ENCODE results near the gene C20orf204.

Gene C20orf204

GRCh38 chr20:64078934-64079272, 42.9 kb downstream of the C20orf204 start:
- Histone ChIP-seq H3K27me3 (ENCODE audit: insufficient read depth, low read length, poor library complexity) (peaks cover 12% of the 10 kb centered on the region), H3K36me3 (ENCODE audit: insufficient read depth, low read length) (peaks cover 18% of the 10 kb centered on the region), H4K20me1 (ENCODE audit: insufficient read depth, low read length) (peaks cover 33% of the 10 kb centered on the region), H3K4me3 (ENCODE audit: low read depth in 1 of 2, low read length in 2 of 2) (peak overlapping the region; percentile 64 to 86), H3K79me2 (ENCODE audit: insufficient read depth, low read length) (peaks cover 12% of the 10 kb centered on the region), H2AFZ (ENCODE audit: low read depth, low read length) (peak overlapping the region; percentile 77), H3K4me2 (ENCODE audit: insufficient read depth, low read length) (peak overlapping the region; percentile 92), H3K4me1 (ENCODE audit: insufficient read depth, low read length) (peaks cover 34% of the 10 kb centered on the region), H3K9me3 (ENCODE audit: insufficient read depth, low read length, severe bottlenecking) (no peaks in the 10 kb centered on the region), H3K9ac (ENCODE audit: low read depth, low read length) (peak overlapping the region; percentile 76), H3K27ac (ENCODE audit: low read length) (peak overlapping the region; percentile 53)
- ATAC-seq (ENCODE audit: insufficient read depth, low read depth) (no peak), DNase-seq (no peak)
- TF ChIP-seq EZH2 (IDR thresholded peaks at IDR 0.05; ENCODE audit: borderline replicate concordance, low read depth, low read length, severe bottlenecking): no peak
- TF ChIP-seq CTCF (IDR thresholded peaks at IDR 0.05; ENCODE audit: borderline replicate concordance, extremely low read depth, low read length, poor library complexity, severe bottlenecking): no peak

- peak; percentile 17 for TF ChIP-seq CTCF (IDR thresholded peaks at IDR 0.05; ENCODE audit: borderline replicate concordance, extremely low read depth, low read length, poor library complexity, severe bottlenecking)
- TF ChIP-seq EZH2 (IDR thresholded peaks at IDR 0.05; ENCODE audit: borderline replicate concordance, low read depth, low read length, severe bottlenecking): no peak
- peaks cover 17% of the 10 kb centered on the region for H3K27me3 ChIP-seq (ENCODE audit: insufficient read depth, low read length, poor library complexity)
- H3K79me2 ChIP-seq (ENCODE audit: insufficient read depth, low read length): peaks cover 12% of the 10 kb centered on the region
- peak within 1 kb of the TSS; percentile 92 for H3K4me2 ChIP-seq (ENCODE audit: insufficient read depth, low read length)
- peaks cover 30% of the 10 kb centered on the region for H4K20me1 ChIP-seq (ENCODE audit: insufficient read depth, low read length)
- ATAC-seq (ENCODE audit: insufficient read depth, low read depth) (peak; percentile 38), DNase-seq (peak; percentile 77)
- peak within 1 kb of the TSS; percentile 53 for H3K27ac ChIP-seq (ENCODE audit: low read length)
- H3K4me3 ChIP-seq (ENCODE audit: low read depth in 1 of 2, low read length in 2 of 2): peak within 1 kb of the TSS; percentile 64 to 86
- peaks cover 13% of the 10 kb centered on the region for H3K36me3 ChIP-seq (ENCODE audit: insufficient read depth, low read length)
- H3K4me1 ChIP-seq (ENCODE audit: insufficient read depth, low read length): peaks cover 39% of the 10 kb centered on the region
- peak within 1 kb of the TSS; percentile 82 for H2AFZ ChIP-seq (ENCODE audit: low read depth, low read length)
- no peaks in the 10 kb centered on the region for H3K9me3 ChIP-seq (ENCODE audit: insufficient read depth, low read length, severe bottlenecking)
- H3K9ac ChIP-seq (ENCODE audit: low read depth, low read length): peak within 1 kb of the TSS; percentile 76
Observed at GRCh38 chr20:64079273-64080012, 43.5 kb downstream of the C20orf204 start, which contains the start of gene RGS19. TSS of gene RGS19 (minus strand) at chr20:64079518. CDS start at chr20:64076886, 2,632 bp downstream.

- H3K36me3 ChIP-seq (ENCODE audit: insufficient read depth, low read length): peaks cover 6% of the 10 kb centered on the region
- peak within 1 kb of the TSS; percentile 64 to 86 for H3K4me3 ChIP-seq (ENCODE audit: low read depth in 1 of 2, low read length in 2 of 2)
- no peaks in the 10 kb centered on the region for H3K9me3 ChIP-seq (ENCODE audit: insufficient read depth, low read length, severe bottlenecking)
- peaks cover 43% of the 10 kb centered on the region for H3K4me1 ChIP-seq (ENCODE audit: insufficient read depth, low read length)
- peaks cover 30% of the 10 kb centered on the region for H4K20me1 ChIP-seq (ENCODE audit: insufficient read depth, low read length)
- DNase-seq (no peak), ATAC-seq (ENCODE audit: insufficient read depth, low read depth) (no peak; the same call in 2 of the 3 replicates)
- H3K27me3 ChIP-seq (ENCODE audit: insufficient read depth, low read length, poor library complexity): peaks cover 25% of the 10 kb centered on the region
- H3K79me2 ChIP-seq (ENCODE audit: insufficient read depth, low read length): peaks cover 12% of the 10 kb centered on the region
- H3K9ac ChIP-seq (ENCODE audit: low read depth, low read length): peak within 1 kb of the TSS; percentile 76
- peak within 1 kb of the TSS; percentile 92 for H3K4me2 ChIP-seq (ENCODE audit: insufficient read depth, low read length)
- TF ChIP-seq CTCF (IDR thresholded peaks at IDR 0.05; ENCODE audit: borderline replicate concordance, extremely low read depth, low read length, poor library complexity, severe bottlenecking): no peak
- no peak for TF ChIP-seq EZH2 (IDR thresholded peaks at IDR 0.05; ENCODE audit: borderline replicate concordance, low read depth, low read length, severe bottlenecking)
- peak within 1 kb of the TSS; percentile 53 for H3K27ac ChIP-seq (ENCODE audit: low read length)
- peak within 1 kb of the TSS; percentile 82 for H2AFZ ChIP-seq (ENCODE audit: low read depth, low read length)
Observed at GRCh38 chr20:64080013-64080812, 44.2 kb downstream of the C20orf204 start, which contains the start of gene OPRL1. TSS of gene OPRL1 (plus strand) at chr20:64080082. CDS start at chr20:64092721, 12,639 bp downstream.
